Spleen (tissue), 11 donors: ENCODE results near the gene ALDH4A1. TPM values are rescaled to one million over a fixed set of nuclear protein-coding genes. Genes with fewer than 3 reads are reported as not detected.
"Not testable (repeated sequence)": the region's sequence is repeated elsewhere in the genome, so short reads cannot be mapped to it uniquely, and the experiment has no call there.

Source experiments
- DNase-seq: peaks from one replicate; pipeline ENCODE4 v3.0.0-alpha.2; 2020
- H3K27ac ChIP-seq, 8 donors: fragments of 200-600 bp; sonication (generic) in 7 of 8; 1 replicate in 4 of 8; 2 replicates in 4 of 8; pipeline versions ENCODE4 v1.5.0 to v1.8.0; 2016 to 2021; ENCODE audit warnings: inconsistent platforms in 4 of 8, mild to moderate bottlenecking in 4 of 8, moderate library complexity in 1 of 8
- H3K27me3 ChIP-seq, 7 donors: fragments of 200-600 bp; sonication (generic) in 6 of 7; replicated peaks in 1 of 7; 1 replicate in 4 of 7; 2 replicates in 3 of 7; pipeline versions ENCODE4 v1.5.0 to v1.8.0; 2016 to 2021; ENCODE audit warnings: inconsistent platforms in 3 of 7, mild to moderate bottlenecking in 1 of 7
- H3K36me3 ChIP-seq, 6 donors: fragments of 200-600 bp; sonication (generic) in 5 of 6; 1 replicate in 4 of 6; 2 replicates in 2 of 6; pipeline versions ENCODE4 v1.5.0 to v1.8.0; 2016 to 2021; ENCODE audit warnings: inconsistent platforms in 2 of 6
- H3K4me1 ChIP-seq, 6 donors: fragments of 200-600 bp; sonication (generic) in 5 of 6; 1 replicate in 3 of 6; 2 replicates in 3 of 6; pipeline versions ENCODE4 v1.5.0 to v1.8.0; 2016 to 2021; ENCODE audit warnings: inconsistent platforms in 3 of 6
- H3K4me3 ChIP-seq, 8 donors: fragments of 200-600 bp; sonication (generic) in 7 of 8; 1 replicate in 4 of 8; 2 replicates in 4 of 8; pipeline versions ENCODE4 v1.5.0 to v1.8.0; 2016 to 2021; ENCODE audit warnings: inconsistent platforms in 4 of 8, mild to moderate bottlenecking in 4 of 8, moderate library complexity in 2 of 8
- H3K9me3 ChIP-seq, 8 donors: fragments of 200-600 bp; sonication (generic) in 7 of 8; 1 replicate in 4 of 8; 2 replicates in 4 of 8; pipeline versions ENCODE4 v1.5.0 to v1.8.0; 2016 to 2021; ENCODE audit warnings: inconsistent platforms in 4 of 8
- CTCF ChIP-seq, 11 experiments: fragments of 200-600 bp in 7 of 11; fragments of 450-650 bp in 4 of 11; sonication (generic) in 4 of 11; IDR thresholded peaks in 8 of 11; conservative IDR thresholded peaks in 3 of 11; 1 replicate in 7 of 11; 2 replicates in 4 of 11; pipeline versions ENCODE4 v1.4.0 to v1.8.0; 2016 to 2021; ENCODE audit warnings: antibody characterized with exemption in 11 of 11, inconsistent platforms in 4 of 11, mild to moderate bottlenecking in 1 of 11
- POLR2A ChIP-seq, 3 donors: fragments of 450-650 bp; IDR thresholded peaks; one replicate each; pipeline ENCODE4 v1.5.1; 2017; ENCODE audit warnings: antibody characterized with exemption in 3 of 3, mild to moderate bottlenecking in 1 of 3
- POLR2AphosphoS5 ChIP-seq, 3 donors: sonication (generic); formaldehyde crosslinking; IDR thresholded peaks; one replicate each; pipeline ENCODE4 v1.5.1; 2017; ENCODE audit warnings: antibody characterized with exemption in 3 of 3
- WGBS, 5 donors: extraction: QIAGEN DNeasy Blood & Tissue Kit in 3 of 5; methylation state at CpG; one replicate each; pipeline versions ENCODE4 v1.1.5 to v1.1.7; 2013 to 2018; 5-methylcytosine and 5-hydroxymethylcytosine counted together
- intact Hi-C: fragments of 100-400 bp; cut with DNase I; formaldehyde crosslinking; loops from one replicate; pipeline ENCODE4 v1.15.0; 2023; ENCODE audit warnings: low total_unique reads
- polyA plus RNA-seq, 3 donors: library from polyadenylated mRNA; stranded (reverse); fragments of 200-250 nt; gene quantifications; one replicate each; pipeline ENCODE4 v1.2.1, GENCODE V29; 2013
- total RNA-seq, 7 donors: library from RNA; depleted of rRNA in 3 of 7; stranded (reverse); fragments of >200 nt in 3 of 7; fragmentation: NEBNext Ultra II Directional in 4 of 7; extraction: Animal tissue kit (Norgen Biotek cat#: 25700) in 4 of 7; gene quantifications; one replicate each; pipeline versions ENCODE4 v1.1.0 to v1.2.1, GENCODE V29; 2016 to 2021
- donor health status: healthy with polysubstance abuse.
- donor health status: DM: no; HTN: no; CAD: no; lungs with moderate emphysema.
- donor health status: DM: no; HTN: no; CAD: no.
- donor health status: Bipolar disorder and iron deficiency.
- donor health status: healthy.
- donor health status: DM: no; HTN: no; CAD: no.
- donor health status: DM: yes; HTN: yes; CAD: no.

ALDH4A1 gene
- total and polyA plus RNA-seq, 10 donors = 3.5 to 11.2 (median 8.0) TPM

- H3K4me3 ChIP-seq = no peak overlapping the region
- H3K4me1 ChIP-seq = no peaks in the 10 kb centered on the region
- no peak for DNase-seq
- TF ChIP-seq POLR2AphosphoS5 (IDR thresholded peaks at IDR 0.05) (peak; percentile 59 to 66 (median 65)), CTCF (IDR thresholded peaks at IDR 0.05 in 8 of 11, conservative IDR thresholded peaks at IDR 0.05 in 3 of 11) (no peak), POLR2A (IDR thresholded peaks at IDR 0.05) (no peak)
- peaks cover 0 to 9% (median 6%) of the 10 kb centered on the region in 8 donors for H3K9me3 ChIP-seq
- peaks cover 0 to 13% (median 3%) of the 10 kb centered on the region in 7 donors for H3K27me3 ChIP-seq
- peak overlapping the region in 3 of 8 donors; percentile 17 to 38 (median 33) for H3K27ac ChIP-seq
- H3K36me3 ChIP-seq = no peaks in the 10 kb centered on the region
- 61 to 71% (median 64%) methylated on average over 11 of the region's 11 CpGs for WGBS, 5 donors
- intact Hi-C loops = no loop called here
Observed at GRCh38 chr1:18849261-18849711, 53.1 kb downstream of the ALDH4A1 start.

- H3K27me3 ChIP-seq, H3K4me3 ChIP-seq, DNase-seq, H3K36me3 ChIP-seq, intact Hi-C loops, H3K27ac ChIP-seq, H3K4me1 ChIP-seq: not testable (repeated sequence)
- H3K9me3 ChIP-seq = peaks cover 0 to 11% (median 7%) of the 10 kb centered on the region in 8 donors
- 62 to 89% (median 88%) methylated on average over 2 of the region's 2 CpGs for WGBS, 5 donors
Observed at GRCh38 chr1:18847723-18848122, 54.6 kb downstream of the ALDH4A1 start.

- Histone ChIP-seq H3K27me3 (peaks cover 0 to 46% (median 0%) of the 10 kb centered on the region in 7 donors), H3K9me3 (peaks cover 0 to 20% (median 7%) of the 10 kb centered on the region in 8 donors), H3K27ac (no peak overlapping the region), H3K4me1 (no peaks in the 10 kb centered on the region), H3K4me3 (no peak overlapping the region), H3K36me3 (no peaks in the 10 kb centered on the region)
- TF ChIP-seq POLR2AphosphoS5 (IDR thresholded peaks at IDR 0.05) (no peak), CTCF (IDR thresholded peaks at IDR 0.05 in 8 of 11, conservative IDR thresholded peaks at IDR 0.05 in 3 of 11) (no peak), POLR2A (IDR thresholded peaks at IDR 0.05) (no peak)
- intact Hi-C loops = no loop called here
- DNase-seq = no peak
- 90 to 94% (median 93%) methylated on average over 12 to 17 of the region's 17 CpGs for WGBS, 5 donors
Observed at GRCh38 chr1:18840145-18840544, 62.2 kb downstream of the ALDH4A1 start.

- Histone ChIP-seq H3K27ac (no peak overlapping the region), H3K36me3 (no peaks in the 10 kb centered on the region), H3K4me3 (no peak overlapping the region), H3K27me3 (peaks cover 0 to 72% (median 0%) of the 10 kb centered on the region in 7 donors), H3K9me3 (peaks cover 0 to 16% (median 3%) of the 10 kb centered on the region in 8 donors), H3K4me1 (no peaks in the 10 kb centered on the region)
- peak; percentile 29 for DNase-seq
- intact Hi-C loops = no loop called here
- WGBS, 5 donors = 68 to 84% (median 78%) methylated on average over 4 to 5 of the region's 5 CpGs
- TF ChIP-seq POLR2A (IDR thresholded peaks at IDR 0.05) (no peak), CTCF (IDR thresholded peaks at IDR 0.05 in 8 of 11, conservative IDR thresholded peaks at IDR 0.05 in 3 of 11) (no peak)
Observed at GRCh38 chr1:18836654-18837053, 65.7 kb downstream of the ALDH4A1 start.

- intact Hi-C loops, DNase-seq: not testable (repeated sequence)
- WGBS, 5 donors = 19 to 58% (median 41%) methylated on average over 1 of the region's 1 CpG
Observed at GRCh38 chr1:18832319-18832718, 70.0 kb downstream of the ALDH4A1 start.

More at GRCh38 chr1:18832319-18832718, 70.0 kb downstream of the ALDH4A1 start:
- Histone ChIP-seq H3K9me3 (peaks cover 0 to 42% (median 8%) of the 10 kb centered on the region in 8 donors), H3K27me3 (peaks cover 0 to 54% (median 0%) of the 10 kb centered on the region in 7 donors)
- H3K4me1 ChIP-seq, H3K4me3 ChIP-seq, H3K27ac ChIP-seq, H3K36me3 ChIP-seq: not testable (repeated sequence)
